Measurements from ENCODE around the gene NTHL1. TPM values are rescaled to one million over a fixed set of nuclear protein-coding genes. Genes with fewer than 3 reads are reported as not detected.

NTHL1 gene
- total and polyA plus RNA-seq, 2 of the 4 experiments (the other 2 are of a cell fraction): 22.8 to 28.0 TPM

GRCh38 chr16:2091547-2092255, 44.1 kb upstream of the NTHL1 start:
- H3K9ac ChIP-seq (ENCODE audit: low read depth, low read length): no peak overlapping the region
- no peak overlapping the region for H3K56ac ChIP-seq (ENCODE audit: extremely low read depth, insufficient read depth, low read length)
- no TSS peak for BruUV-seq (replicated peaks)
- H3K9me3 ChIP-seq (ENCODE audit: control insufficient read depth, insufficient read depth, low read length): no peaks in the 10 kb centered on the region
- H4K8ac ChIP-seq (ENCODE audit: low read depth in 2 of 2, low read length in 2 of 2): no peak overlapping the region
- no peak overlapping the region for H3K27ac ChIP-seq (ENCODE audit: insufficient read depth, low read length)
- H2AK9ac ChIP-seq (replicated peaks; ENCODE audit: low read depth, low read length, poor library complexity): no peak overlapping the region
- H3K23ac ChIP-seq (ENCODE audit: low read depth, low read length): no peak overlapping the region
- peaks cover 11 to 29% of the 10 kb centered on the region in 2 experiments for H3K79me1 ChIP-seq (ENCODE audit: low read depth in 1 of 2, low read length in 2 of 2)
- H2BK20ac ChIP-seq (ENCODE audit: low read depth, low read length): no peak overlapping the region
- H3K18ac ChIP-seq (ENCODE audit: low read depth, low read length): no peak overlapping the region
- CTCF ChIA-PET: interaction anchor here (0.6 kb wide), 1 partner anchor 49 kb away, joined by 4 read pairs; no protein-coding TSS in a partner anchor
- intact Hi-C loops (cut with micrococcal nuclease): no loop called here
- no peak overlapping the region for H3K4me2 ChIP-seq (ENCODE audit: low read depth, low read length)
- no peak overlapping the region for H2BK120ac ChIP-seq (ENCODE audit: low read depth, low read length)
- no peak overlapping the region for H4K5ac ChIP-seq (ENCODE audit: low read depth, low read length)
- DNase-seq: no peak
- WGBS, 2 experiments (ENCODE audit: extremely low coverage in 2 of 2, insufficient read length in 1 of 2): 87% methylated on average over 27 of the region's 49 CpGs; no CpG with 5 or more reads in 1 of the 2 experiments
- 0 out of 2 replicates have a peak, but pooled peaks cover 2% of the 10 kb centered on the region for H3K9me1 ChIP-seq (ENCODE audit: insufficient read depth, low read length)
- no peak overlapping the region for H2AK5ac ChIP-seq (ENCODE audit: low read depth, low read length)
- TF ChIP-seq CEBPB (IDR thresholded peaks at IDR 0.05; ENCODE audit: low read depth, low read length) (no peak), RAD21 (IDR thresholded peaks at IDR 0.05; ENCODE audit: low read length) (no peak), ELK1 (IDR thresholded peaks at IDR 0.05; ENCODE audit: borderline replicate concordance, low read depth, low read length) (no peak), USF2 (IDR thresholded peaks at IDR 0.05; ENCODE audit: low read depth, low read length) (no peak), MAZ (IDR thresholded peaks at IDR 0.05; ENCODE audit: borderline replicate concordance, low read depth, low read length) (no peak), MAFK (IDR thresholded peaks at IDR 0.05; ENCODE audit: low read depth, low read length) (no peak), RCOR1 (IDR thresholded peaks at IDR 0.05; ENCODE audit: insufficient replicate concordance, low read length) (no peak), MXI1 (IDR thresholded peaks at IDR 0.05; ENCODE audit: borderline replicate concordance, low read depth, low read length) (no peak), RFX5 (IDR thresholded peaks at IDR 0.05; ENCODE audit: low read depth, low read length) (no peak), CHD1 (IDR thresholded peaks at IDR 0.05; ENCODE audit: low read depth, low read length) (no peak), SMC3 (IDR thresholded peaks at IDR 0.05; ENCODE audit: low read depth, low read length) (no peak), FOS (IDR thresholded peaks at IDR 0.05; ENCODE audit: low read depth, low read length) (no peak), NFE2L2 (IDR thresholded peaks at IDR 0.05; ENCODE audit: low read depth, low read length) (no peak), POLR2A (IDR thresholded peaks at IDR 0.05; ENCODE audit: low read depth, low read length) (no peak), BHLHE40 (IDR thresholded peaks at IDR 0.05; ENCODE audit: low read depth, low read length) (no peak), CTCF (conservative IDR thresholded peaks at IDR 0.05; ENCODE audit: low read depth, low read length) (no peak)
- H3K27me3 ChIP-seq (ENCODE audit: control insufficient read depth, insufficient read depth, low read length): no peaks in the 10 kb centered on the region
- no peak overlapping the region for H2BK15ac ChIP-seq (ENCODE audit: low read depth, low read length)
- in situ Hi-C loops (cut with MboI; ENCODE audit: low sequenced_read_pairs): no loop called here
- no peak overlapping the region for H2BK5ac ChIP-seq (ENCODE audit: low read depth, low read length, poor library complexity, severe bottlenecking)
- no peak overlapping the region for H3K14ac ChIP-seq (replicated peaks; ENCODE audit: low read depth, low read length)
- dilution Hi-C loops (cut with HindIII; ENCODE audit: low sequenced_read_pairs, unreplicated experiment): no loop called here
- H3K36me3 ChIP-seq (ENCODE audit: control insufficient read depth, insufficient read depth, low read length): peaks cover 87% of the 10 kb centered on the region
- H4K20me1 ChIP-seq (ENCODE audit: insufficient read depth, low read length): peaks cover 34% of the 10 kb centered on the region
- no peak overlapping the region for H2AFZ ChIP-seq (replicated peaks; ENCODE audit: low read length, poor library complexity)
- no peak overlapping the region for H4K91ac ChIP-seq (ENCODE audit: insufficient read depth, low read depth, low read length)
- no peak overlapping the region for H3K4me3 ChIP-seq (ENCODE audit: insufficient read depth, low read depth, low read length)
- POLR2A ChIA-PET (ENCODE audit: unreplicated experiment): no interaction called here
- no peaks in the 10 kb centered on the region for H3K4me1 ChIP-seq (ENCODE audit: control insufficient read depth, insufficient read depth, low read length)
- no peak overlapping the region for H3K4ac ChIP-seq (ENCODE audit: low read depth, low read length)
- no peak for ATAC-seq (ENCODE audit: low read depth)
